ENCODE measurements around the gene EIF4H.
"Not testable (repeated sequence)": the region's sequence is repeated elsewhere in the genome, so short reads cannot be mapped to it uniquely, and the experiment has no call there.

Gene EIF4H

DNA sequence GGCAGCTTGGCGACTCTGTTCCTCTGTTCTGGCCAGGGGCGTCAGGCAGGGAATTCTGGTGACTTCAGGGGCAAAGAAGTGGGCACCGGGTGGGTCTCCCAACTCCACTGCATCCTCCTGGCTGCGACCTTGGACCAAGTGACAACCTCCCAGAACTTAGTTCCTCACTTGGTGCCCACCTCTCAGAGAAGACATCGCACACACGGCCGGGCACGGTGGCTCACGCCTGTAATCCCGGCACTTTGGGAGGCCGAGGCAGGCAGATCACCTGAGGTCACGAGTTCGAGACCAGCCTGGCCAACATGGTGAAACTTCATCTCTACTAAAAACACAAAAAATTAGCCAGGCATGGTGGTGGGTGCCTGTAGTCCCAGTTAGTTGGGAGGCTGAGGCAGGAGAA, 50.8 kb downstream of the EIF4H start:
- DNase-seq (ENCODE audit: low spot score): not testable (repeated sequence)

DNA sequence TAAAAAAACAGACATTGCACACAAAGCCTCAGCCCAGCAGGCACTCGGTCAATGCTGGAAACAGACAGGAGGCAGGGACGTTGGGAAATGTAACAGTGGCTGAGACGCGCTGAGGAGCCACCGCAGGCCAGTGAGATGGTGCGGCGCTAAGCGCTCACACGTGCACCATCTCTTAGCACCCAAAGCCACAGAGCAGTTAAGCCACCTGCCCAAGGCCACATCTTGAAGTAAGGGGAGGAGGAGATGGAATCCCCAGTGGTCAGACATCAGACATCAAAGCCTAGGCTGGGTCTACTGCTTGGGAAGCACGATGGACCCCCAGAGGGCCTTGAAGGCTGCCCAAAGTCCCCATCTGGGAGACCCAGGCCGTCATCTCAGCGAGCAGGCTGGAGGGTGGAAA, 51.2 kb downstream of the EIF4H start:
- no peak for DNase-seq (ENCODE audit: low spot score)

DNA sequence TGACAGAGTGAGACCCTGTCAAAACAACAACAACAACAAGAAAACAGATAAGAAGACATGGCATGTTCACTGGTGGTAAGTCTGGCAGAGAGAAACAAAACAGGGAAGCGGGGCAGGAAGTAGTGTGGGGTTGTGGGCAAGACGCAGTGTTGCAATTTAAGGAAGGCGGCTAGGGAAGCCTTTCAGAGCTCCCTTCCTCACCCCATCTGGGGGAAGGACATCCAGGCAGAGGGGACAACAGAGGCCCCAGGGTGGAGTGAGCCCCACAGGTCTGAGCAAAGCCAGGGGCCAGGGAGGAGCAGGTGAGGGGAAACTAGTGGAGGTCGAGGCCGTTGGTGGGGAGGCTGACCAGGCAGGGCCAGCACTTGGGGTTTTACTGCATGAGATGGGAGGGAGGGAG, 52.5 kb downstream of the EIF4H start:
- DNase-seq (ENCODE audit: low spot score): no peak

DNA sequence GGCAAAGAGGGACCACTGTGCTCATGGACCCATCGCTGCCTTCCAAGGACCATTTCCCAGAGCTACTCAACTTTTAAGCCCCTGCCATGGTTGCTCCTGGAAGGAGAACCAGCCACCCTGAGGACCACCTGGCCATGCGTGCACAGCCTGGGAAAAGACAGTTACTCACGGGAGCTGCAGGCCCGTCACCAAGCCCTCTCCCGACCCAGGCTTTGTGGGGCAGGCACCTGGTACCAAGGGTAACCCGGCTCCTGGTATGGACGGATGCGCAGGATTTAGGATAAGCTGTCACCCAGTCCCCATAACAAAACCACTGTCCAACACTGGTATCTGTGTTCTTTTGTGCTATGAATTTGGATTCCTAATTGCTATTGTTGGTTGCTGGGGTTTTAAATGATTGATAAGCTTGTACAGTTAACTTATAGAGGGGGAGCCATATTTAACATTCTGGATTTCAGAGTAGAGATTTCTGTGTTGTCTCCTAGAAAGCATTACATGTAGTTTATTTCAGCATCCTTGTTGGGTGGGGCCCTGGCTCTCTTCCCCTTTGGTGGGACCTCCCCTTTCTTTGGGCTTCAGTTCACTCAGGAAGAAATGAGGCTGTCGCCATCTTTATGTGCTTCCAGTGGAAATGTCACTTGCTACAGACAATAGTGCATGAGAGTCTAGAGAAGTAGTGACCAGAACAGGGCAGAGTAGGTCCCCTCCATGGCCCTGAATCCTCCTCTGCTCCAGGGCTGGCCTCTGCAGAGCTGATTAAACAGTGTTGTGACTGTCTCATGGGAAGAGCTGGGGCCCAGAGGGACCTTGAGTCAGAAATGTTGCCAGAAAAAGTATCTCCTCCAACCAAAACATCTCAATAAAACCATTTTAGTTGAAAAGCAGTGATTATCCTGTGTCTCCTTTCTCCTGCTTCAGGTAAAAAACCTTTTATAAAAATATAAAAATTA, 55.1 kb downstream of the EIF4H start:
- no peak for DNase-seq (ENCODE audit: low spot score)

DNA sequence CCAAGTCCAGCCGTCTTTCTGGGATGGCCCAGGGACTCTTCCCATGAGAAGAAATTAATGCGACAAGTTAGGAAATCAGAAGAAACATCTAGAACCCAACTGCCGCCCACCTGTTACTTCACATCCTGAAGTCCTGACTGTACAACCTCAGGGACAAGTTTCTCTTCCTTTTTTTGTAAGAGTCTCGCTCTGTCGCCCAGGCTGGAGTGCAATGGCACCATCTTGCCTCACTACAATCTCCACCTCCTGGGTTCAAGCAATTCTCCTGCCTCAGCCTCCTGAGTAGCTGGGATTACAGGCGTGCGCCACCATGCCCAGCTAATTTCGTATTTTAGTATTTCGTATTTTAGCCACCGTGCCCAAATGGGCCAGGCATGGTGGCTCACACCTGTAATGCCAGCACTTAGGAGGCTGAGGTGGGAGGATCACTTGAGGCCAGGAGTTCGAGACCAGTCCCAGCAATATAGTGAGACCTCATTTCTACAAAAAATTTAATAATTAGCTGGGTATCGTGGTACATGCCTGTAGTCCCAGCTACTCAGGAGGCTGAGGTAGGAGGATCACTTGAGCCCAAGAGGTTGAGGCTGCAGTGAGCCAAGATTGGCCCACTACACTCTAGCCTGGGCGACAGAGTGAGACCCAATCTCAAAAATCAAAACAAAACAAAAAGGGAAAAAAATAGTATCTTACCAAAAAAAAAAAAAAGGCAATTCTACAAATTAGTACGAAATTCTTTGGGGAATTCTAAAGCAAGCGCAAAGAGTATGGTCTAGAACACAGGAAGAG, 56.5 kb downstream of the EIF4H start:
- DNase-seq (ENCODE audit: low spot score): no peak

DNA sequence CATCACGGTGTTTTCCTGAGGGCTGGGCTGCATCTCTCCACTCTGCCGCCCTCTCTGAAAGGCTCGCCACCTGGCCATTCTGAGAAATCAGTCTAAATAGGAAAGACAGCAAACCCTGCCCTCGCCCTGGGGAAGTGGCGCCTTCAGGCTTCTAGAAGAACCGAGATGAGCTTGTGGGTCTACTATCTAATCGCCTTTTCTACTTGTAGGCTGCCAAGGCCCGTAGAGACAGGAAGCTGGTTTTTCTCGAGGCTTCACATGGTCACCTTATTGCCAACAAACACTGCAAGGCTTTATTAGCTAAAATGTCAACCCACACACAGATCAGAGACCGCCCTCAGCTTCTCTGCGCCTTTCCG, 57.1 kb downstream of the EIF4H start:
- DNase-seq (ENCODE audit: low spot score): no peak

DNA sequence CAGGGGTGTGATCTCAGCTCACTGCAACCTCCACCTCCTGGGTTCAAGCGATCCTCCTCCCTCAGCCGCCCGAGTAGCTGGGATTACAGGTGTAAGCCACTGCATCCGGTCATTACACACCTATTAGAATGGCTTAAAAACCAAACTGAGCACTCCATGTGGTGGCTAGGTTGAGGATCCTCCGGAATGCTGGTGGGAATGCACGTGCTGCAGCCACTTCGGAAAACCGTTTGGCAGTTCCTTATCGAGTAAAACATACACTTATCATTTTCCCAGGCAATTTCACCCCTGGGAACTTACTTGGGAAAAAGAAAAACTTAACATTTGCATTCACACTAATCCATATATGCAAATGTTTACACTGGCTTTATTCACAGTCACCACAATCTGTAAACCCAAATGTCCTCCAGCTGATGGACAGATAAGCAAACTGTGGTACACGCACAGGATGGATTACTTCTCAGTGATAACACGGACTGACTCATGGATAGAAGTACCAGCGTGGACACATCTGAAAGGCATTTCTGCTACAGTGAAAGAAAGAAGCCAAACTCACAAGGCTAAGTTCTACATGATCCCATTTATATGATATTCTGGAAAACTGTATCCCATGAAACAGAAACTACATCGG, 59.6 kb downstream of the EIF4H start:
- DNase-seq (ENCODE audit: low spot score): no peak

DNA sequence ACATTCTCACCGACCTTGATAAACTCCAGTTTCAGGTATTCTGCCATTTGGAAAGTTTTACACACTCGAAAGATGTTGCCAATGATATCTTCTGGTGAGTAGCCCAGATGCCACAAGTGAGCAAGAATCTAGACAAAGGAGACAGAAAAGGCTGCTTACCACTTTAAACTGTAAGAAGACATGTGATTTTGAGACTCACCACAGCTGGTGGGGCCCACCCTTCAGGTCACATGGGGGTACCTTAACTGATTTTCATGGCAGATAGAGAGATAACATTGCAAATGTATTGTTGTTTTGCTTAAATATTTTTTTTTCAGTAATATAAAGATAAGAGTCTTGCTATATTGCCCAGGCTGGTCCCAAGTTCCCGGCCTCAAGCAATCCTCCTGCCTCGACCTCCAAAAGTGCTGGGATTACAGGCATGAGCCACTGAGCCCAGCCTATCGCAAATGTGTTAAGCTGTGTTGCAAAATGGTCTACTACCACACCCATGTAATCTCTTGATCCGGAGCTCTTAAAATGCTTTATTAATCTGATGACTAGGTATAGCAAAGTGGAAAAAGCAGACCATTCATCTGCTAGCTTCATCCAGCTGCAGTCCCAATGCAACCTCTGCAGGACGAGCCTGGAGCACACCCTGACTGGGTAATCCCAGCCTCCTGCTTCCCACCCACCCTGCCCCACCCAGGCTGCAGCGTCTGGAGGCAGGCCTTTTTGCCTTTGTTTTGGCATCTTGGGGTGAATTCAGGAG, 61.5 kb downstream of the EIF4H start:
- no peak for DNase-seq (ENCODE audit: low spot score)

DNA sequence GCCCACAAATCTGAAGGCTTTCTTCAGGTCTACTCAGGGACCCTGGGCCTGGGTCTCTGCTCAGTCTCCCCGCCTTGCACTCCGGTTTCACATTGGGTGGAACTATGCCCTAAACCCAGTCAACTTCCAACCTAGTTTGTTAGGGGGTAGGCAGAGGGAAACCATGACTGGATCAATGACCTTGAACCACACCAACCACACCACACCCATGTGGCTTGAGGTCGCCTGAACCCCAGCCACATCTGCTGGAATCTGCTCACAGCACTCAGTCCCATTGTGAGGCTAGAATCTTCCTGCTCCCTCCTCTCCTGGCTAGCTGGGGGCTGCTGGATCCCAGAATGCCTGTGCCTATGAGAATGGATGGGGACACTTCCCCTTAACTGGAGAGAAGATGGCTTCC, 62.1 kb downstream of the EIF4H start:
- DNase-seq (ENCODE audit: low spot score): no peak

DNA sequence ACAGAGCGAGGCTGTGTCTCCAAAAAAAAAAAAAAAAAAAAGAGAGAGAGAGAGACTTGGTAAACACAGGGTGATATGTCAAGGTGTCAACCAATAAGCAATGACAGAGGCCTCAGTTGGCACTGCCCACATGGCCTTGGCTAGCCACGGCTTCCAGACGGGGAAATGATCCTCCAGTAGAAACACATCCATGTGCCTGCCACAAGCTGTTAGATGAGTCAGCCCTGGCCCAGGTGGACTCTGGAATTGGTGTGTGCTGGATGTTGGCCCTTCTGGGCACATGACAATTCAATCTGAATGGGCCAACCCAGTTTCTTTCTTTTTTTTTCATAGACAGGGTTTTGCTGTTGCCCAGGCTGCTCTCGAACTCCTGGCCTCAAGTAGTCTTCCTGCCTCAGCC, 66.3 kb downstream of the EIF4H start:
- DNase-seq (ENCODE audit: low spot score): no peak

DNA sequence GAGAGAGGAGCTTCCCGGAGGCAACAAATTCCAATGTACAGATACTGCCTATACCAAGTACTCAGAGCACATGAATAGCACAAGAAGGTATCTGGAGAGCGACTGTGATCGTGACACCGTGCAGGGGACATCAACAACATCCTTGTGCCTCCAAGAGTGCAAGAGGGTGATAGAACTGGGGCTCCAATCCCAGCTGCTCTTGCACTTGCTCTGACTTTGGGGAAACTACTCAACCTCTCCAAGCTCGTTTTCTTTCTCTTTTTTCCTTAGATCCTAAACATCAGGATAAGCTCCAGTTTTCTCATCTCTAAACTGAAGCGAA, 67.9 kb downstream of the EIF4H start:
- no peak for DNase-seq (ENCODE audit: low spot score)

DNA sequence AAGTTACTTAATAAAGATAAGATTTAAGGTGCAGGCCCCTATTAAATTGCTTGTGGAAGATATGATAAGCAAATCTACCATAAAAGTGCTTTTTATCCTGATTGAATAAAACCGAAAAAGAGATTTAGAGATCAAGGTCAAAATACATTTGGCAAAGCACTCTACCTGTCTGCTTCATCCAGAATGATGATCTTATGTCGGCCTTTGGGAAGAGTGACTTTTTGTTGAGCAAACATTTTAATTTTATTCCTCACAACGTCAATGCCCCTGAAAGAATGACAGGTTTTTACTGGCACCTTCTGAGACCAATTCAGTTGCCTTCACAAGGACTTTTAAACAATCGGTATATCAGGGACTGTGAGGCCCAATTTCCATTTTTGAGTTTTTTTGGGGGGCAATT, 72.3 kb downstream of the EIF4H start:
- no peak for DNase-seq (ENCODE audit: low spot score)

All from LoVo (cell line).